ENCODE results near the gene EPS8.

The EPS8 gene

GRCh38 chr12:15829255-15829654, 40.1 kb upstream of the EPS8 start:
- no peak for TF ChIP-seq CTCF (IDR thresholded peaks at IDR 0.05; ENCODE audit: low read depth, low read length)
- DNase-seq (ENCODE audit: extremely low read depth, low read depth), result no peak

- no peak for DNase-seq (ENCODE audit: extremely low read depth, low read depth)
- TF ChIP-seq CTCF (IDR thresholded peaks at IDR 0.05; ENCODE audit: low read depth, low read length), result no peak
These were observed 37.9 kb upstream of the EPS8 start for GRCh38 chr12:15827136-15827535.

GRCh38 chr12:15824516-15824915, 35.3 kb upstream of the EPS8 start:
- TF ChIP-seq CTCF (IDR thresholded peaks at IDR 0.05; ENCODE audit: low read depth, low read length), result no peak

GRCh38 chr12:15823360-15824128, 34.4 kb upstream of the EPS8 start:
- TF ChIP-seq CTCF (IDR thresholded peaks at IDR 0.05; ENCODE audit: low read depth, low read length), result no peak
- no peak for DNase-seq (ENCODE audit: extremely low read depth, low read depth)

More at GRCh38 chr12:15824516-15824915, 35.3 kb upstream of the EPS8 start:
- DNase-seq (ENCODE audit: extremely low read depth, low read depth), result no peak

- no peak for DNase-seq (ENCODE audit: extremely low read depth, low read depth)
- TF ChIP-seq CTCF (IDR thresholded peaks at IDR 0.05; ENCODE audit: low read depth, low read length), result no peak
These were observed 30.7 kb upstream of the EPS8 start for GRCh38 chr12:15819644-15820437.

GRCh38 chr12:15818418-15818817, 29.2 kb upstream of the EPS8 start:
- no peak for DNase-seq (ENCODE audit: extremely low read depth, low read depth)
- no peak for TF ChIP-seq CTCF (IDR thresholded peaks at IDR 0.05; ENCODE audit: low read depth, low read length)

GRCh38 chr12:15815730-15816129, 26.5 kb upstream of the EPS8 start:
- no peak for DNase-seq (ENCODE audit: extremely low read depth, low read depth)
- TF ChIP-seq CTCF (IDR thresholded peaks at IDR 0.05; ENCODE audit: low read depth, low read length), result no peak
